HG03025 (cell line): ENCODE data around the gene FAM168B.
"Not testable (repeated sequence)": the region's sequence is repeated elsewhere in the genome, so short reads cannot be mapped to it uniquely, and the experiment has no call there.

Source experiments
- ATAC-seq: cut with Tn5 transposase; IDR thresholded peaks from one replicate; pipeline ENCODE4 v1.9.1; 2021; ENCODE audit warnings: mild to moderate bottlenecking, moderate library complexity; ENCODE audit not compliant: unreplicated experiment, low FRiP score

Gene FAM168B

DNA sequence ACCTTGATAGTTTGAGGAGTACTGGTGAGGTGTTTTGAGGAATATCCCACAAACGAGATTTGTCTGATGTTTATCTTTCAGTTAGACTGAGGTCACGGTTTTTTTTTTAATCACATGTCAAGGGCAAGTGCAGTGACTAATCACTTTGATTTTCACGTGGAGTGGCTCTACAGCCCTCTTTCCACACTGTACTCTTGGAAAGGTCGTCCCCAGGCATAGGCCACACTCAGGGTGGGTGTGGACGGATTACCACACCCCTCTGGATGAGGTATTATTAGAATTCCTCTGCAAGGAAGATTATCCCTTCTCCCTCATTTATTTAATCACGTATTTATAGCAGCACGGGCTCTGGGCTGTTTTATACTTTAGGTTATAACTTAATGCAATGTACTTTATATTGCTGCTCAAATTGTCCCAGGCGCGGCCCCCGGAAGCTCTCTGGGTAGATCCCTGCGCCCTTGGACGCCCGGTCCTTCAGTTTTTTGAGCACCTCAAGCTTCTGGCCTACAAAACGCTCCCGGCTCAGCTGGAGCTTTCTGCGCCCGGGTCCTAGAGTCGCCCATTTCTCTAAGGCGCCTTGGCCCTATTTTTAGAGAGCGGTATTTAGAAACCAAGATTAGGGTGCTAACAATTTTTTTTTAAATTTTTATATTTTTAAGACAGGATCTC, 11.4 kb upstream of the FAM168B start:
- peak; percentile 60 for ATAC-seq

DNA sequence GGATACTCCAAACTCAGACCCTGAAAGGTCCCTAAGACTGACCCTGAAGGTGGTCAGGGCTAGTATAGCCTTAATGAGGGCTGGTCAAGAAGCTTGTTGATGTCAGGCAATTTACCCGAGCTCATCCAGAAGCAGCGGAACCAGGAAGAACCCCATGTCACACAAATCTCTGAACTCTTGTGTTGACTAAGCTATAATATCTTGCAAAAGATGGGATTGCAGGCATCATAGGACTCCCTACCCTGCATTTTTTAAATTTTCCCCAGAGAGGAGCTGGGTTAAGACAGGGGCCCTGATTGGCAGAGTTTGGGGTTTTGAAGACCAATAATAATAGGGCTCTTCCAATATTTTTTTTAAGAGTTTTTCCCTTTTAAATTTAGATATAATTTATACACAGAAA, 9.9 kb upstream of the FAM168B start:
- ATAC-seq, result no peak

DNA sequence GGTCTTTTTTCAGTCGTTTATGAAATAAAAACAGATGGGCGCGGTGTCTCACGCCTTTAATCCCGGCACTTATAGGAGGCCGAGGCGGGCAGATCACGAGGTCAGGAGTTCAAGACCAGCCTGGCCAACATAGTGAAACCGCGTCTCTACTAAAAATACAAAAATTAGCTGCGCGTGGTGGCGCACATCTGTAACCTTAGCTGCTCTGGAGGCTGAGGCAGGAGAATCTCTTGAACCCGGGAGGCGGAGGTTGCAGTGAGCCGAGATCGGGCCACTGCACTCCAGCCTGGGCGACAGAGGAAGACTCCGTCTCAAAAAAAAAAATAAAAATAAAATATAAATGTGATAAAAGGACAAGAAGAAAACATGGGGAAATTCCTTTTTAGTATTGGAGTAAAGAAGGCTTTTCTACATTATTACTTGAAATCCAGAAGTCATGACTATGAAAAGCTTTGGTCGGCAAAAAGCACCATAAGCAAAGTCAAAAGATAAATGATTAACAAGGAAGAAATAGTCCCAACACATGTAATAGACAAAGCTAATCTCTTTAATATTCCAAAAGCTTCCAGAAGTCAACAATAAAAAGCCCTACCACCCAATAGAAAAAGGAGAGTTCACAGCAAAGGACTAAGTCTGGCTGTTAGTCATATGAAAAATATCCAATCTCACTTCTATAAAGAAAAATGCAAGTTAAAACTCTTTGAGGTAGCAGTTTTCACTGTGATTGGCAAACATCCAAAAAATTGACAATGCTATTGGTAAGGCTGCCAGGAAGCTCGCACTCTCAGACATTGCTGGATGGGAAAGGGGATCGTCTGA, 1.4 kb upstream of the FAM168B start:
- no peak for ATAC-seq

DNA sequence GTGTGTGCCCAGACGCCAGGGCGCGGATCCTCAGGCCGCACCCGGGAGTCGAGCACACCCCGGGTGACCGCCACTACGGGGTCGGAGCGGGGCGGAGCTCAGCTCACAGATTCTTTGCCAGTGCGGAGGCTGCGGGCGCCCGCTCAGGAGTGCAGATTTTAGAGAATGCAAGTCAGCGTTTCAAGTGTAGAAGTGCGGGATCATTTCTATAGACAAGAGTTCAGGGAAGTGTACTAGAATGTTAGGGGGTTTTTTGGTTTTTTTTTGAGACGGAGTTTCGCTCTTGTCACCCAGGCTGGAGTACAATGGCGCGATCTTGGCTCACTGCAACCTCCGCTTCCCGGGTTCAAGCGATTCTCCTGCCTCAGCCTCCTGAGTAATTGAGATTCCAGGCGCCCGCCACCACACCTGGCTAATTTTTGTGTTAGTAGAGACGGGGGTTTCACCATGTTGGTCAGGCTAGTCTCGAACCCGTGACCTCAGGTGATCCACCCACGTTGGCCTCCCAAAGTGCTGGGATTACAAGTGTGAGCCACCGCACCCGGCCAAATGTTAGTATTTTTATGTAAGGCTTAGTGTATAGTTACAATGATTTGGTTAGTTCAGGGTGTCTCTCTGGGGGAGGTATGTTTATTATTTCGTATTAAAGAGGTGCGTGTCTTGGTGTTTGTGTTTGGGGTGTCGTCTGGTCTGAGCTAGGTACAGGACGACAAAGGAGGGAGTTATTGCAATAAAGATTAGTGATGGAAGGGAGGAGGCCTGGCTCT, 619 bp upstream of the FAM168B start:
- peak; percentile 72 for ATAC-seq

DNA sequence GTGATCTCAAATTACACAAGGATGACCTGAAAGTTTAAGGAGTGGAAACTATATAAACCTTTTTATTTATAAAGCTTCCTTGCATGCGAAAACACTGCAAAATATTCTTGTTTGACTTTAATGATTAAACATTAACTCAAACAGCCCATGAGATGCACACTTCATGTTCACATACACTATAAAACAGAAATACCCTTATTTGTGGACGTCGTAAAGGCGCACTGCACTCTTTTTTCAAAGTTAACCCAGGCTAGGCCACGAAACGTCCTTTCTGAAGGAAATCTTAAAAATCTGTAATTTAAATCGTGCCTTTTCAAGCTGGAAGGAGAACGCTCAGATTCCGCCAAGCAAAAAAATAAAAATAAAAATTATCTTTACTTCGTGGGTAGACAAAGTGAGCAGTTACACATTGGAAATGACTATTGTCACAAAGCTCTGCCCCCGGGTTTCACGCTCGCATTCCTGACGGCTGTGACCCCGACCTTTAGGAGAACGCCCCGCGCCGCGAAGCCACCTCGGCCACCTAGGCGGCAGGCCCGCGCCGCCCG, 728 bp downstream of the FAM168B start:
- no peak for ATAC-seq

DNA sequence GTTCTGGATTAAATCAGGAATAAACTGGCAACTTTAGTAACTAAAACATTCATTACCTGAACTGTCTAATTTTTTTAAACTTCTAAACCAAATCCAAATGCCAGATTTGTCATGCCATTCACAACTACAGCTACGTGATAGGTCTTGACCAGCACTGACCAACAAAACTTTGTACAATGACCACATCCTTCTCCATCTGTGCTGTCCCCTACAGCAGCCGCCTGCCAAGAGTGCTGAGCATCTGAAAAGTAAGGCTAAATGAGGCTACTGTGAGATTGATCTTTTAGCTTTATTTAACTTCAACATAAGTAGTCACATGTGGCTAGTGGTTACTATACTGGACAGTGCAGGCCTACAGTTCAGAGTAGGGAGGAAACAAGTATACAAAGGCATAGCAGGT, 7.6 kb downstream of the FAM168B start:
- ATAC-seq, result no peak

DNA sequence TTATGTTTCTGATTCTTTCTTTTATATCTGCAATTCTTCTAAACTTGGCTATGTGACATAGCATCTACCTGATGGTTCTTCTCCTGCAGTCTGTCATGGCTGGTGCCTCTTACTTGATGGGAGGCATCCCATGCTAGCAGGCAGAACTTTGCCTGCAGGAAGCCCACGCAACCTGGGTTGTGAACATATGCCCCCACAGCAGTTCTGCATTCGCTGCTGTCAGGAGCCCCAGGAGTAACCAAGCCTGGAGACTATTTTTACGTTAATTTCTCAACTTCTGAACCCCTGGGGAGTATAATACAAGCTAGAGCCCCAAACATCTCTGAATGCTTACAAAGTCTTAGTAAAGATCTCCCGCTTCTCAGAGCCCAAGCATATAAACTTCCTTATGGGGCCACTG, 12.1 kb downstream of the FAM168B start:
- ATAC-seq, result no peak

DNA sequence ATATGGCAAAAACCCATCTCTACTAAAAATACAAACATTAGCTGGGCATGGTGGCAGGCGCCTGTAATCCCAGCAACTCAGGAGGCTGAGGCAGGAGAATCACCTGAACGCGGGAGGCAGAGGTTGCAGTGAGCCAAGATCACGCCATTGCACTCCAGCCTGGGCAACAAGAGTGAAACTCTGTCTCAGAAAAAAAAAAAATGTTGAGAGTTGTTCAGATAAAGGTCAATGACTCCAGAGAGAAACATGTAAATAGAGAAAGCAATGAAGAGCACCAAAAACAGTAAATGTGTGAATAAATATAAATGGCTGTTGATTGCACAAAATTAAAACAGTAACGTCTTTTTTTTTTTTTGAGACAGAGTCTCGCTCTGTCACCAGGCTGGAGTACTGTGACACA, 13.3 kb downstream of the FAM168B start:
- not testable (repeated sequence) for ATAC-seq

DNA sequence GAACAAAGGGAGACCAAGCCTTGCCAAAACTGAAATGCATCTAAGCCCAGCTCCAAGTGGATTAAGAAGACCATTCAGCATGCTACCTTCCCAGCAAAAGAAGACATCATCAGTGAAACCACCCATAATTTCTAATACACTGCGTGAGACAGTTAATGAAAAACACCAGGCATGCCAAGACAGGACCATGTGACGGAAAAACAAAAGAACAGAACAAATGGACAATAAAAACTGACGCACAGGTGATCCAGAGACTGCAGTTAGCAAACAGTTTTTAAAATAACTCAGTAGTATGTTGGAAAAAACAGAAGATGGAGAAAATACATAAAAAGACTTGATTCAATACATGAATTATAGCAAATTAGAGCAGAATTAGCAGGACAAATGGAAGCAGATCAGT, 15.3 kb downstream of the FAM168B start:
- no peak for ATAC-seq

DNA sequence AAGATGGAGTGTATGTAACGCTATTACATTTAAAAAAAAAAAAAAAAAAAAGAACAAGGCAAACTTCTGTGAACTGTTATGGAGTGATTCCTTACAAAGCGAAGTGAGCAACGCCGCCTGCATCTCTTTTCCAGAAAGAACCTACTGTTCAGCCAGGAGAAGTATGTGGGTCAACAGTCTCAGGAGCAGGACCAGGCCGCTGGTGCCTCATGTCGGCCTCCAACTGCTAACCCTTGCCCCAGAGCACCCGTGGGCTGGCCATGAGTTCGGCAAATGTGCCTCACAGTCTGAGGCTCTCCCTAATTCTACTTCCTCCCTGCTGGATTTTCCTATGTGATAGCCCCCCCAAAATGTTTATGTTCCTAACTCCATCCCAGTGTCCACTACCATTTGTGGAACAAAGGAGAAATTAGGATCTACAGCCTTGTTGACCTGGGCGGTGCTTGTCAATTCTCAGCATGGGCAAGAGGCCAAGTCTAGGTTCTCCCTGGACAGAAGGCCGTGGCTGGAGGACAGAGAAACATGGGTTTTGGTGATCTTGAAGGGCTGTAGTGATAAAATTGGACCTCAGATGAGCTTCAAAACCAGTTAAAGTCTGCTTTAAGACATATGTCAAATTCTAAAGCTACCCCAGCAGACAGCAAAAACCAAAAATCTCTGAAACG, 15.9 kb downstream of the FAM168B start:
- no peak for ATAC-seq

DNA sequence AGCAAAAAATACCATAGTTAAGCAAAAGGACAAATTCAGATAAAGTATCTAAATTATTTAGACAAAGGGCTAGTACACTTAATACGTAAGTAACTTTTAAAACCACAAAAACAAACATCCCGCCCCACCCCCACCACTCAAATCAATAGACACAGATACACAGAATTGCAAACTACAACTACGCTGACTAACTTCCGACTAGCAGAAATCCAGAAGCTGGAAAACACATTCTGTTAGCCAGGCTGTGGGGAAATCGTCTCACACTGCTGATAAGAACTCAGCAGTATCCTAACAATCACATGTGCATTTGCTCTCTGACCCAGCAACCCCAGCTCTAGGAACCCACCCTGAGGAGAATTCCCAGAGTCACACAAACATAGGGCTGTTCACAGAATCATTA, 16.6 kb downstream of the FAM168B start:
- ATAC-seq, result no peak

DNA sequence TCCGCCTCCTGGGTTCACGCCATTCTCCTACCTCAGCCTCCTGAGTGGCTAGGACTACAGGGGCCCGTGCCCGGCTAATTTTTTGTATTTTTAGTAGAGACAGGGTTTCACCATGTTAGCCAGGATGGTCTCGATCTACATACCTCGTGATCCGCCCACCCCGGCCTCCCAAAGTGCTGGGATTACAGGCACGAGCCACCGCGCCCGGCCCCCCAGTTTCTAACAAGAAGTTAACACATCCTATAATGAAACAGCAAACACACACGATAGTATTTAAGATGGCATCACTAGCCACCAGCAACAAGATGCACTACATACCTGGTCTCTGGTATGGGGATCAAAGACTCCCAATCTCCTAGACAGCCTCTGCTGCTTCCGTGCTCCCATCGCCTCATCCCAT, 17.7 kb downstream of the FAM168B start:
- not testable (repeated sequence) for ATAC-seq

DNA sequence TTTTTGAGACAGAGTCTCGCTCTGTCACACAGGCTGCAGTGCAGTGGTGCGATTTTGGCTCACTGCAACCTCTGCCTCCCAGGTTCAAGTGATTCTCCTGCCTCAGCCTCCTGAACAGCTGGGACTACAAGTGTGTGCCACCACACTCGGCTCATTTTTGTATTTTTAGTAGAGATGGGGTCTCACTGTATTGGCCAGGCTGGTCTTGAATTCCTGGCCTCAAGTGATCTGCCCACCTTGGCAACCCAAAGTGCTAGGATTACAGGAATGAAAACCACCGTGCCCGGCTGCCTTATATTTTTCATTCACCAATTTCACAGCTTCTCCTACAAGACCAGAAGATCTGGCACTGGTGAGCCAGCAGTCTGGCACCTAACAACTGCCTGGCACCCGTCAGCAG, 25.1 kb downstream of the FAM168B start:
- ATAC-seq, result not testable (repeated sequence)

DNA sequence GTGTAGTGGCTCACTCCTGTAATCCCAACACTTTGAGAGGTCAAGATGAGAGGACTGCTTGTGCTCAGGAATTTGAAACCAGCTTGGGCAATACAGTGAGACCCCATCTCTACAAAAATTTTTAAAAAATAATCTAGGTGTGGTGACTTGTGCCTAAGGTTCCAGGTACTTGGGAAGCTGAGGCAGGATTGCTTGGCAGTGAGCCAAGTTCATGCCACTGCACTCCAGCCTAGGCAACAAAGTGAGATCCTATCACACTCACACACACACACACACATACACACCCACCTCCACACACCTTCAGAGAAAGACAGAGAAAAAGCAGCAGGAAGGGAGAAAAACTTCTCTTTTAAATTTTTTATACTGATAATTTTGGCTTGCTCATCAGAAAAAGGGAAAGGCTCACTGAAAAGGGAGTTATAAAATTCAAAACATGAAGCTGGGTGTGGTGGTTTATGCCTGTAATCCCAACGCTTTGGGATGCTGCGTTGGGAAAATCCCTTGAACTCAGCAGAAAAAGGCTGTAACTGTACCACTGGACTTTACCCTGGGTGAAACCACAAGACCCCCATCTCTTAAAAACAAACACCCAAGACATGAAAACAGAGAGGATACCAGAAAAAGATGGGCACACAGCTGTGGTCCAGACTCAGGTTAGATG, 25.7 kb downstream of the FAM168B start:
- no peak for ATAC-seq

DNA sequence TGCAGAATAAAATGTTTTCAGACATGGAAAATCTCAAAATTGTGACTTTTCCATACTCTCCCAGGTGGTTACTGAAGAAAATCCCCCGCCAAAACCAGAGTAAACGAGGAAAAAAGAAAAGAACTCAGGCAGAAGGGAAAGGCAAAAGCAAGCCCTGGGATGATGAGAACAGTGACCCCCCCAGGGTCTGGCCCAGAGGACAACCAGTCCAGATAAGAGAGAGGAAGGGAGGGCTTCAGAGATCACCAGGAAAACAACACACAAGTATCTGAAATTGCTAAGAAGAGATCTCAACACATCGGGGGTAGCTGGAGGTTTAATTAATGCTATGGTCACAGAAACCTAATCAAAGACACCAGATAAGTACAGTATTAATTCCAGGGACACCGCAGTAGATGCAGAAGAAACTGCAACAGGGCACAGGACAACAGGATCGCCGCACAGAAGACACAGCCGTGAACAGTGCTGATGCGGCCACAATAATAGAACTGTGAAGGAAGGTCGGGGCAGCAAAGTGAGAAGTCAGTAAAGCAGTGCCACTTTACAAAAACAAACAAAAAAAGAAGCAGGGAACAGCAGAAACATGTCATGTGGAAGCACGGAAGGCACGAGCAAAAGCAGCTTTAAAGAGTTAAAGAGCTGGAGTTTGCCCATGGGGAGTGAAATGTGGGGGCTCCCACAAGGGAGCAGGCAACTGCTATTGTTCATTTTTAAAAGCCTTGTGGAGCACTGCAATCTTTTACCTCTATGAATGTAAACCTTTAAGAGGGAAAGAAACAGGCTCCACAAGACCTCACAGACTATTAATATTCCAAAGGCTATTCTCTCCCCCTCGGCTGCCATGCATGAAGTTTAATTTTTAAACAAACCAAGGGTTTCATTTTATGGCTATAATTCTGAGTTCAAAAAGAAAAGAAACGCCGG, 28.4 kb downstream of the FAM168B start:
- no peak for ATAC-seq

DNA sequence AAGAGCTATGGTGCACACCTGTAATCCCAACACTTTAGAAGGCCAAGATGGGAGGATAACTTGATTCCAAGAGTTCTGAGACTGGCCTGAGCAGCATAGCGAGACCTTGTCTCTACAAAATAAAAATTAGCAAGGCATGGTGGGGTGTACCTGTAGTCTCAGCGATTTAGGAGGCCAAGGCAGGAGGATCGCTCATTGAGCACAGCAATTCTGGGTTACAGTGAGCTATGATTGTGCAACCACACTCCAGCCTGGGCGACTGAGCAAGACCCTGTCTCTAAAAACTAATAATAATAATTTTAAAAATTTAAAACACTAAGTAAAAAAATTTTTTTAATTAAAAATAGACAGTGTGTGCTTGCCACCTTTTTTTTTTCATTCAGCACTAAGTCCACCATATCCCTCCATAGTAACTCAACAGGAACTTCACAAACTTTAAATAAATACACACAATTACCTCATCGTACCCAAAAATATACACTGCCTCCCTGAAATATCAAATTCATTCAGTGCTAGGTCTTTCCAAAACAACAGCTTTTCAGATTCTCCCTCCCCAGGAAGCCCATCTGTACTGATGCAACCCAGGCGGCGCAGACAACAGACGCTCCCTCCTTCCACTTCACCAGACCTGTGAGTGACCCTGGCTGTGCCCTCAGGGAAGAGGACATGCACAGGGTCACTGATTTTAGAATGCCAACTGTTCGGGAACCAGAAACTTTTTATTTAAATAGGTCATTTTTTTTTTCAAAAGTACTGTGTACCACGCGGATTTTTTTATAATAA, 29.6 kb downstream of the FAM168B start:
- no peak for ATAC-seq

DNA sequence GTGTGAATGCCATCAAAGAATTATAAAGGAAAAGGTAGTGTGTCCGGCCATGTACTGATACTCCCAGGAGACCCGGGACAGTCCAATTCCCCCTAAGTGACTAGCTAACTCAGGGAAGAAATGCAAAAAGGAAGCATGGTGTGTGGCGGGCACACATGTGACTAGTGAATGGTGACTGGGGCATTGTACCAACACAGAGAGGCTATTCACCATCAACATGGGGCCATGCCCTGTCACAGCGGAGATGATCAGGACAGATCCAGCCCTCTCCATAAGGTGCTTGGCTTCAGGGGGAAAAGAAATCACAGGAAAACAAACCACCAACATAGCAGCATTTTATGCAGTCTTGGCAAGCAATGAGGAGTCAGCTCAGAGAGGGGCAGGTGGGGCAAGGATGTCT, 34.3 kb downstream of the FAM168B start:
- no peak for ATAC-seq

DNA sequence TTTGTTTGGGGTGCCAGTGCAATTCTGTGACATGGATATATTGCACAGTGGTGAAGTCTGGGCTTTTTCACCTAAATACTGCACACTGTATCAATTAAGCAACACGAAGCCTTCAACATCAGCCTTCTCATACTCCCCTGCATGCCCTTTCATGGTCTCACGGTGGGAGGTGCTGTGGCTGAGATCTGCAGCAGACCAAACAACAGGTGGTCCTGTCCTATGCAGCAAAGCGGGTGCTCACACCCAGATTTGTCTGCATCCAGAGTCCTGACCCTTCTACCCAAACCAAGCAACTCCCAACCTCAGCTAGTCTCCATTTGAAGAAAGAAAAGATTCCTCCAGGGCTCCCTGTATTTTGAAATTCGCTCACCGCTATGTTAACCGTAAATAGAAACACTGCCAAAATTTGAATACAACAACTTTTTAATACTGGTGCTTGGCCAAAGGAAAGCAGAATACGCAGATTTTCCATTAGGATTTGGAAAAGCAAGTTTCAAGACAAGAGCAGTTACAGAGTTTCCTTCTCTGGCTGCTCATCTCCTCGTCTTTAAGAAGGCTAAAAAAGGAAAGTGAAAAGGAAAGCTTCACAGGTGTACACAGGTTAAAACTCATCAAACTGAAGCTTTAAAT, 34.9 kb downstream of the FAM168B start:
- no peak for ATAC-seq
